Fibroblast of lung (primary cell): Measurements from ENCODE around the gene ASIC4.

Experiments used
- CTCF ChIP-seq, 2 donors: IDR thresholded peaks in 1 of 2; conservative IDR thresholded peaks in 1 of 2; 1 replicate in 1 of 2; 2 replicates in 1 of 2; pipeline ENCODE4 v1.5.1; 2011 to 2012; ENCODE audit warnings: low read length in 2 of 2, control low read depth in 1 of 2, inconsistent platforms in 1 of 2, low read depth in 1 of 2, mild to moderate bottlenecking in 1 of 2
- EZH2 ChIP-seq: IDR thresholded peaks from 2 replicates; pipeline ENCODE4 v1.5.1; 2012; ENCODE audit warnings: low read length, control low read depth, mild to moderate bottlenecking; ENCODE audit errors: missing control alignments

- TF ChIP-seq CTCF (conservative IDR thresholded peaks at IDR 0.05 in 1 of 2, IDR thresholded peaks at IDR 0.05 in 1 of 2; ENCODE audit: low read depth in 1 of 2, low read length in 2 of 2) (peak; percentile 64 to 81), EZH2 (no peak)
Observed at GRCh38 chr2:219521066-219521880, 7.0 kb downstream of the ASIC4 start.
